Neural cell (in vitro differentiated cells): ENCODE results near the gene GZMA.

Source experiments
- CTCF ChIP-seq: fragments of 450-650 bp; IDR thresholded peaks from 2 replicates; pipeline ENCODE4 v1.5.1; 2014; ENCODE audit warnings: antibody characterized with exemption, mild to moderate bottlenecking, moderate library complexity; ENCODE audit not compliant: poor library complexity, severe bottlenecking
- EZH2 ChIP-seq: fragments of 200-600, 300-800 bp; shearing (Covaris generic), sonication (generic); IDR thresholded peaks from 2 replicates; pipeline ENCODE4 v1.6.1; 2014; ENCODE audit warnings: antibody characterized with exemption, low read length, borderline replicate concordance, mild to moderate bottlenecking; ENCODE audit not compliant: insufficient read depth, poor library complexity, severe bottlenecking
- MXI1 ChIP-seq: fragments of 450-650 bp; conservative IDR thresholded peaks from 2 replicates; pipeline ENCODE4 v1.6.1; 2014; ENCODE audit warnings: antibody characterized with exemption, mild to moderate bottlenecking; ENCODE audit not compliant: poor library complexity, severe bottlenecking
- REST ChIP-seq: IDR thresholded peaks from 2 replicates; pipeline ENCODE4 v1.6.1; 2012; ENCODE audit warnings: borderline replicate concordance
- TAF1 ChIP-seq: IDR thresholded peaks from 2 replicates; pipeline ENCODE4 v1.6.1; 2012; ENCODE audit warnings: low read depth

DNA sequence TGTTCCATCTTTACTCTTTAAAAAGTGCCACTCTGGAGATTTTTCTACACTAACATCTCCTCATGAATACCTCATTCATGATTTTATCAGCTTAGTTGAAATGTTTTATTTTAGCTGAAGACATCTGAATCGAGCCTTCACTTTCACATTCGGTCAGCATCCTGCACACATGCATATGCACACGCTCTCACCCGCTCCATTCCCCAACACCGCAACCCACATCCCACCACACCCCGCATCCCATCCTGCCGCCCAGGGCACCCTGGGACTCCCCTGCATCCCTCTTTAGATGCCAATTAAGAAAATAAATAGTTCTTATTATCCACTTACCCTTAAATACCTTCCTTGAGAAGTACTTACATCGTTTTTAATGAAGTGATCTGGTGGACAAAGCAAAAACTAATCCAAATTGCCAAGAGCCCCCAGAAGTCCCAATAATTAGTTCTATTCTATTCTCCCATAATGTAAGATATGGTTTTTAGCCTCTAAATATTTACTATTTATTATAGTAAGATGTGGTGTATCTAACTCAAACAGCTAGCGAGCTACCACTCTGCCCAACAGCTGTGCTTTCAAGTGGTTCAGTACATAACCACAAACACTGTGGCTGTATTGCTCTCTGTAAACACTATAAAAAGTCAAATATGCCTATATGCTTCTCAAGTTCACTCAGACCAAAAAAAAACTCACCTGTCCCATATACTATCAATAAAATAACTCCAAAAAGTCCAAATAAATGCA, 40.2 kb upstream of the GZMA start:
- no peak for TF ChIP-seq MXI1
- TF ChIP-seq CTCF: no peak
- no peak for TF ChIP-seq TAF1
- TF ChIP-seq REST: no peak
- TF ChIP-seq EZH2: no peak
